ENCODE data around the gene PGR.

Gene PGR

DNA sequence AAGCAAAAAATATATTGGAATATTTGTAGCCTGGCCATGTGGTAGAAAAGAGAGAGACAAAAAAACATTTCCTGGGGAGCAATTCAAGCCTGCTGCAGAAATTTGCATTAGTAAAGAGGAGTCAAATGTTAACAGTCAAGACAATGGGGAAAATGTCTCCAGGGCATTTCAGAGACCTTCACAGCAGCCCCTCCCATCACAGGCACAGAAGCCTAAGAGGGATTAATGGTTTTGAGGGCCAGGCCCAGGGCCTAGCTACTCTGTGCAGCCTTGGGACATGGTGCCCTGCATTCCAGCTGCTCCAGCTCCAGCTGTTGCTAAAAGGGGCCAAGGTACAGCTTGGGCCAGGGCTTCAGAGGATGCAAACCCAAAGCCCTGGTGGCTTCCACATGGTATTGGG is 46.8 kb downstream of the PGR start:
- Histone ChIP-seq H3K9me3 (ENCODE audit: insufficient read depth, low read length) (no peaks in the 10 kb centered on the region), H3K4me2 (ENCODE audit: low read length) (no peak overlapping the region), H3K4me1 (ENCODE audit: low read length) (no peaks in the 10 kb centered on the region), H2AFZ (ENCODE audit: low read depth, low read length) (no peak overlapping the region), H3K27me3 (ENCODE audit: low read depth, low read length) (no peaks in the 10 kb centered on the region), H3K79me2 (ENCODE audit: low read length) (no peaks in the 10 kb centered on the region), H4K20me1 (ENCODE audit: insufficient read depth, low read length) (no peaks in the 10 kb centered on the region), H3K27ac (ENCODE audit: low read length) (no peak overlapping the region), H3K4me3 (ENCODE audit: low read length) (no peak overlapping the region), H3K36me3 (replicated peaks; ENCODE audit: low read depth, low read length) (no peaks in the 10 kb centered on the region), H3K9ac (ENCODE audit: low read length) (no peak overlapping the region)
- TF ChIP-seq, protein P1, sequence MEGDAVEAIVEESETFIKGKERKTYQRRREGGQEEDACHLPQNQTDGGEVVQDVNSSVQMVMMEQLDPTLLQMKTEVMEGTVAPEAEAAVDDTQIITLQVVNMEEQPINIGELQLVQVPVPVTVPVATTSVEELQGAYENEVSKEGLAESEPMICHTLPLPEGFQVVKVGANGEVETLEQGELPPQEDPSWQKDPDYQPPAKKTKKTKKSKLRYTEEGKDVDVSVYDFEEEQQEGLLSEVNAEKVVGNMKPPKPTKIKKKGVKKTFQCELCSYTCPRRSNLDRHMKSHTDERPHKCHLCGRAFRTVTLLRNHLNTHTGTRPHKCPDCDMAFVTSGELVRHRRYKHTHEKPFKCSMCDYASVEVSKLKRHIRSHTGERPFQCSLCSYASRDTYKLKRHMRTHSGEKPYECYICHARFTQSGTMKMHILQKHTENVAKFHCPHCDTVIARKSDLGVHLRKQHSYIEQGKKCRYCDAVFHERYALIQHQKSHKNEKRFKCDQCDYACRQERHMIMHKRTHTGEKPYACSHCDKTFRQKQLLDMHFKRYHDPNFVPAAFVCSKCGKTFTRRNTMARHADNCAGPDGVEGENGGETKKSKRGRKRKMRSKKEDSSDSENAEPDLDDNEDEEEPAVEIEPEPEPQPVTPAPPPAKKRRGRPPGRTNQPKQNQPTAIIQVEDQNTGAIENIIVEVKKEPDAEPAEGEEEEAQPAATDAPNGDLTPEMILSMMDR (IDR thresholded peaks at IDR 0.05; ENCODE audit: low read depth, low read length) = no peak
- TF ChIP-seq EZH2phosphoT487 (IDR thresholded peaks at IDR 0.05; ENCODE audit: low read depth) = no peak

DNA sequence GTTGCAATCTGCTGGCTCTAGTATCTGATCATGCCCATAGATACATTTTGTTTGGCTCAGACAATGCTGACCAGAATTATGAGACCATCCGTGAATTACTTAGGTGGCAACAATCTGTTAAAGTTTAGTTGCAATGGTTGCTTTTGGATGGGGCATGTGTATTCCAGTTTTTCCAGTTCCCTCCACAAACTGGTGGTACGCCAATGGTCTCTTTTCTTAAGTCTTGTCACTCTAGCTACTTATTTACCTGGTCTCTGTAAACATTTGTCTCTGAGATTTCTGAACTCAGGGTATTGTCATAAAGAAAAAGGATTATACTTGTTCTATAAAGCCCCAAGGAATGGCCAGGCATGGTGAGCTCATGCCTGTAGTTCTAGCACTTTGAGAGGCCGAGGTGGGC is 65.9 kb downstream of the PGR start:
- H3K27ac ChIP-seq (ENCODE audit: low read length) = no peak overlapping the region
- no peak overlapping the region for H2AFZ ChIP-seq (ENCODE audit: low read depth, low read length)
- H3K9ac ChIP-seq (ENCODE audit: low read length) = no peak overlapping the region
- no peaks in the 10 kb centered on the region for H3K4me1 ChIP-seq (ENCODE audit: low read length)
- no peaks in the 10 kb centered on the region for H4K20me1 ChIP-seq (ENCODE audit: insufficient read depth, low read length)
- no peaks in the 10 kb centered on the region for H3K79me2 ChIP-seq (ENCODE audit: low read length)
- no peaks in the 10 kb centered on the region for H3K9me3 ChIP-seq (ENCODE audit: insufficient read depth, low read length)
- TF ChIP-seq, protein P1 (IDR thresholded peaks at IDR 0.05; ENCODE audit: low read depth, low read length) = no peak
- TF ChIP-seq EZH2phosphoT487 (IDR thresholded peaks at IDR 0.05; ENCODE audit: low read depth) = no peak
- H3K4me3 ChIP-seq (ENCODE audit: low read length) = no peak overlapping the region
- no peaks in the 10 kb centered on the region for H3K27me3 ChIP-seq (ENCODE audit: low read depth, low read length)
- no peak overlapping the region for H3K4me2 ChIP-seq (ENCODE audit: low read length)
- no peaks in the 10 kb centered on the region for H3K36me3 ChIP-seq (replicated peaks; ENCODE audit: low read depth, low read length)

- H3K36me3 ChIP-seq (replicated peaks; ENCODE audit: low read depth, low read length) = no peaks in the 10 kb centered on the region
- no peaks in the 10 kb centered on the region for H4K20me1 ChIP-seq (ENCODE audit: insufficient read depth, low read length)
- no peak for TF ChIP-seq EZH2phosphoT487 (IDR thresholded peaks at IDR 0.05; ENCODE audit: low read depth)
- TF ChIP-seq, protein P1 (IDR thresholded peaks at IDR 0.05; ENCODE audit: low read depth, low read length) = no peak
- no peak overlapping the region for H3K9ac ChIP-seq (ENCODE audit: low read length)
- H3K4me1 ChIP-seq (ENCODE audit: low read length) = no peaks in the 10 kb centered on the region
- no peak overlapping the region for H2AFZ ChIP-seq (ENCODE audit: low read depth, low read length)
- no peaks in the 10 kb centered on the region for H3K79me2 ChIP-seq (ENCODE audit: low read length)
- H3K27ac ChIP-seq (ENCODE audit: low read length) = no peak overlapping the region
- no peaks in the 10 kb centered on the region for H3K27me3 ChIP-seq (ENCODE audit: low read depth, low read length)
- no peaks in the 10 kb centered on the region for H3K9me3 ChIP-seq (ENCODE audit: insufficient read depth, low read length)
- no peak overlapping the region for H3K4me3 ChIP-seq (ENCODE audit: low read length)
- no peak overlapping the region for H3K4me2 ChIP-seq (ENCODE audit: low read length)
Measured at GRCh38 chr11:101061606-101062005, 68.0 kb downstream of the PGR start.

DNA sequence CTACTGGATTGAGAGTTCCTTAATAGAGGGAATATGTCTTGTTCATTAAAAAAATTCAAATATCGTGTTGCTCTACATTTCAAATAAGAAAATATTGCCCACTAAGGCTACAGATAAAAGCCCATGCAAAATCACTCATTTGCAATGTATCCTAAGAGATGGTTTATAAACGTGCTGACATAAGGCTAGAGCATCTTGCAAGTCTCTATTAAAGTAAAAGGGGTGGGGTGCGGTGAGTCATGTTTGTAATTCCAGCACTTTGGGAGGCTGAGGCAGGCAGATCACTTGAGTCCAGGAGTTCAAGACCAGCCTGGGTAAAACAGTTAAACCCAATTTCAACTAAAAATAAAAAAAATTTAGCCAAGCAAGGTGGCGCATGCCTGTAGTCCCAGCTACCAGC is 70.3 kb downstream of the PGR start:
- Histone ChIP-seq H3K27ac (ENCODE audit: low read length) (no peak overlapping the region), H3K9me3 (ENCODE audit: insufficient read depth, low read length) (no peaks in the 10 kb centered on the region), H3K27me3 (ENCODE audit: low read depth, low read length) (no peaks in the 10 kb centered on the region), H3K79me2 (ENCODE audit: low read length) (no peaks in the 10 kb centered on the region), H4K20me1 (ENCODE audit: insufficient read depth, low read length) (no peaks in the 10 kb centered on the region), H3K4me2 (ENCODE audit: low read length) (no peak overlapping the region), H3K9ac (ENCODE audit: low read length) (no peak overlapping the region), H3K4me1 (ENCODE audit: low read length) (no peaks in the 10 kb centered on the region), H3K4me3 (ENCODE audit: low read length) (no peak overlapping the region), H2AFZ (ENCODE audit: low read depth, low read length) (no peak overlapping the region), H3K36me3 (replicated peaks; ENCODE audit: low read depth, low read length) (no peaks in the 10 kb centered on the region)
- TF ChIP-seq, protein P1 (IDR thresholded peaks at IDR 0.05; ENCODE audit: low read depth, low read length) = no peak
- no peak for TF ChIP-seq EZH2phosphoT487 (IDR thresholded peaks at IDR 0.05; ENCODE audit: low read depth)

Data from OCI-LY3 (cell line).